Astrocyte (in vitro differentiated cells and primary cell): ENCODE measurements around the gene PRICKLE1.

Source experiments
- CTCF ChIP-seq: IDR thresholded peaks from 2 replicates; pipeline ENCODE4 v1.5.1; 2011; ENCODE audit warnings: low read depth, mild to moderate bottlenecking, inconsistent platforms, low read length, moderate library complexity; ENCODE audit not compliant: insufficient read depth
- EZH2 ChIP-seq: IDR thresholded peaks from 2 replicates; pipeline ENCODE4 v1.6.1; 2012; ENCODE audit warnings: mild to moderate bottlenecking, low read length, inconsistent platforms; ENCODE audit not compliant: insufficient read depth

- TF ChIP-seq CTCF (no peak), EZH2 (no peak)
Measured at GRCh38 chr12:42450248-42450647, 139.3 kb downstream of the PRICKLE1 start.
